KG1 (cell line): ENCODE results near the gene SDF2L1.
A peak's percentile ranks its signal among the peaks of the same experiment; 100 is the strongest.
"Not testable (repeated sequence)": the region's sequence is repeated elsewhere in the genome, so short reads cannot be mapped to it uniquely, and the experiment has no call there.

Source experiments
- DNase-seq: peaks from one replicate; lab custom pipeline; 2025; lab: John Stamatoyannopoulos, UW

SDF2L1 gene

GRCh38 chr22:21636629-21637218, 5.4 kb upstream of the SDF2L1 start:
- DNase-seq: no peak

DNA sequence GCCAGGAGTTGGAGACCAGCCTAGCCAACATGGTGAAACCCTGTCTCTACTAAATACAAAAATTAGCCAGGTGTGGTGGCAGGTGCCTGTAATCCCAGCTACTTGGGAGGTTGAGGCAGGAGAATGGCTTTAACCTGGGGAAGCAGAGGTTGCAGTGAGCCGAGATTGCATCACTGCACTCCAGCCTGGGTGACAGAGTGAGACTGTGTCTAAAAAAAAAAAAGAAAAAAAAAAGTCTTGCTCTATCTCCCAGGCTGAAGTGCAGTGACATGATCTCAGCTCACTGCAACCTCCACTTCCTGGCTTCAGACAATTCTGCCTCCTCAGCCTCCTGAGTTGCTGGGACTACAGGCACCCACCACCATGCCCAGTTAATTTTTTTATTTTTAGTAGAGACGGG, 4.7 kb upstream of the SDF2L1 start:
- DNase-seq: not testable (repeated sequence)

- DNase-seq: no peak
Measured at GRCh38 chr22:21639359-21639758, 2.7 kb upstream of the SDF2L1 start.

GRCh38 chr22:21640810-21641209, 1.3 kb upstream of the SDF2L1 start:
- no peak for DNase-seq

- DNase-seq: no peak
Measured at GRCh38 chr22:21641417-21641788, 699 bp upstream of the SDF2L1 start.

- peak; percentile 46 for DNase-seq
Measured at GRCh38 chr22:21642584-21643448, 714 bp downstream of the SDF2L1 start.

DNA sequence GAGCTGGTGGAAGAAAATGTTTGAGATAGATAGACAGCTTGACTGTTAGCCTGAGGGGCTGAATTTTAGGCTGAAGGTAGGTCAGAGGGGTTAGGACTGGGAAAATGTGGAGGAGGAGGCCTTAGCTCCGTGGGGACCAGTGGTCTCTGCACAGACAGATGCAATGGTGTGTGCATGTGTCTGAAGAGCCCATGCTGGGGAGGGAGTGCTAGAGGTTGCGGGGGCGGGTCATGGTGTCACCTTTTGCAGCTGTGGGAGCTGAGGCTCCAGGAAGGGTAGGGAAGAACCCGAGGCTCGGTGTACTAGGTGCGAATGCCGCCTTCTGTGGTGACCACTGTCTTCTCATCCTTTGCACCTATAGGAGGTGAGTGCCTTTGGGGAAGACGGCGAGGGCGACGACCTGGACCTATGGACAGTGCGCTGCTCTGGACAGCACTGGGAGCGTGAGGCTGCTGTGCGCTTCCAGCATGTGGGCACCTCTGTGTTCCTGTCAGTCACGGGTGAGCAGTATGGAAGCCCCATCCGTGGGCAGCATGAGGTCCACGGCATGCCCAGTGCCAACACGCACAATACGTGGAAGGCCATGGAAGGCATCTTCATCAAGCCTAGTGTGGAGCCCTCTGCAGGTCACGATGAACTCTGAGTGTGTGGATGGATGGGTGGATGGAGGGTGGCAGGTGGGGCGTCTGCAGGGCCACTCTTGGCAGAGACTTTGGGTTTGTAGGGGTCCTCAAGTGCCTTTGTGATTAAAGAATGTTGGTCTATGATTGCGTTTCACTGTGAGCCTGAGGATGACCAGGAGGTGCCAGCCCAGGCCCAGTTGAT, 1.6 kb downstream of the SDF2L1 start:
- no peak for DNase-seq

GRCh38 chr22:21645513-21645912, 3.4 kb downstream of the SDF2L1 start:
- not testable (repeated sequence) for DNase-seq

DNA sequence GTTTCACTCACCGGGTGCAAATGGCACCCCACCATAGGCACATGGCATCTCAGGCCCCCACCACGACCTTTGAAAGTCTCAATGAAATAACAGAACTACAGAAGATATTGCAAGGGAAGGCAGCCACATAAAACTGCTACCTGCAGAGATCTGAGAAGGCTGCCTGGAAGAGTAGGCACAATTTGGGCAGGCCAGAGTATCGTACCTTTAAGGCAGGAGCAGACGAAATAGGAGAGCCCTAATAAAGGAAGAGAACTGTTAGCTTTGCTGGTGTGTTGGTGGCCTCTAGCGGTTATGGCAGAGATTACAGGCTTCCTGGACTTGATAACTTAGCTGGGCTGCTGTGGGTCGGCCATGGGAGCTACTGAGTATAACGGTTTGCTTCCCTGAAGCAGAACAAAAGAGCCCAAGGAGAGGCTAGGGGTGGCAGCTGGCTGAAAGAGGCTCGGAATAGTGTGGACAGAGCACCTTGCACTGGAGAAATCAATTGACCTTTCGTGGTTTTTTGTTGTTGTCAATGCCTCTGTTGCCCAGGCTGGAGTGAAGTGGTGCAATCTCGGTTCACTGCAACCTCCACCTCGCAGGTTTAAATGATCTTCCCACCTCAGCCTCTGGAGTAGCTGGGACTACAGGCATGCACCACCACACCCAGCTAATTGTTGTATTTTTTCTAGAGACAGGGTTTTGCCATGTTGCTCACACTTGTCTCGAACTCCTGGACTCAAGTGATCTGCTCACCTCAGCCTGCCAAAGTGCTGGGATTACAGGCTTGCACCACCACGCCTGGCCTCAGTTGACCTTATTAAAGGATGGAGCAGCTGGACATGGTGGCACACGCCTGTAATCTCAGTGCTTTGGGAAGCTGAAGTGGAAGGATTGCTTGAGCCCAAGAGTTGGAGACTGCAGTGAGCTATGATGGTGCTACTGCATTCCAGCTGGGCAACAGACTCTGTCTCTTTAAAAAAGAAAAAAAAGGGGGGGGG, 4.8 kb downstream of the SDF2L1 start:
- peak; percentile 47 for DNase-seq

DNA sequence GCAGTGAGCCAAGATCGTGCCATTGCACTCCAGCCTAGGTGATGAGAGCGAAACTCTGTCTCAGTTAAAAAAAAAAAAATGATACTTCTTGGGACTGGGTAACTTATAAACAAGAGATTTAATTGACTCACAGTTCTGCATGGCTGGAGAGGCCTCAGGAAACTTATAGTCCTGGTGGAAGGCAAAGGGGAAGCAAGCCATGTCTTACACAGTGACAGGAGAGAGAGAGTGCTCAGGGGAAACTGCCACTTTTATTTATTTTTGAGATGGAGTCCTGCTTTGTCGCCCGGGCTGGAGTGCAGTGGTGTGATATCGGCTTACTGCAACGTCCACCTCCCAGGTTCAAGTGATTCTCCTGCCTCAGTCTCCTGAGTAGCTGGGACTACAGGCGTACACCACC, 8.2 kb downstream of the SDF2L1 start:
- no peak for DNase-seq

DNA sequence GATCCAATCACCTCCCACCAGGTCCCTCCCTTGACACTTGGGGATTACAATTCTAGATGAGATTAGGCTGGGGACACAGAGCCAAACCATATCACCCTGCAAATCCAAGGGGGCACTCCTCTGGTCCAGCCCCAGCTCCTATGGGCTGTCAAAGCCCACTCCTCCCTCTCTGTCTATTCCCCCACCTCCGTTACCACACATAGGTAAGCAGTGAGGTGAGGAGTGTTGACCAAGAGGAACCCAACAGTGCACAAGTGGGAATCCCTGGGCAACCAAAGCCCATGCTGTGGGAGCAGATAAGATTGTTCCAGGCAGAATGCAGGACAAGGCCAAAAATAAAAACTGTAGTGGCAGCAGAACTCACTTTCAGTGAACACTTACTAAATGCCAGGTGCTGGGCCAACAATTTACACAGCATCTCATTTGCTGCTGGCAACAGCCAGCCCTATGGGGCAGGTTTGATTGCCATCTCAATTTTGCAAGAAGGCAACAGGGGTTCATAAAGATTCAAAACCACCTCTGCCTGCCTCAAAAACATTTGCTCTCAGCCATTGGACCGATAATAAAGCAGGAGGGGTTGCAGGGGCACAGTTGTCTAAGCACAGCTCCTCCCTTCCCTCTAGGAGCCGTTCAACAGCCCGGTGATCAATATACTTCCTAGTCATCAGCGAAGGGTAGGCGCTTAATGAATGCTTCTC, 8.9 kb downstream of the SDF2L1 start:
- DNase-seq: no peak

GRCh38 chr22:21651521-21652009, 9.5 kb downstream of the SDF2L1 start:
- no peak for DNase-seq

DNA sequence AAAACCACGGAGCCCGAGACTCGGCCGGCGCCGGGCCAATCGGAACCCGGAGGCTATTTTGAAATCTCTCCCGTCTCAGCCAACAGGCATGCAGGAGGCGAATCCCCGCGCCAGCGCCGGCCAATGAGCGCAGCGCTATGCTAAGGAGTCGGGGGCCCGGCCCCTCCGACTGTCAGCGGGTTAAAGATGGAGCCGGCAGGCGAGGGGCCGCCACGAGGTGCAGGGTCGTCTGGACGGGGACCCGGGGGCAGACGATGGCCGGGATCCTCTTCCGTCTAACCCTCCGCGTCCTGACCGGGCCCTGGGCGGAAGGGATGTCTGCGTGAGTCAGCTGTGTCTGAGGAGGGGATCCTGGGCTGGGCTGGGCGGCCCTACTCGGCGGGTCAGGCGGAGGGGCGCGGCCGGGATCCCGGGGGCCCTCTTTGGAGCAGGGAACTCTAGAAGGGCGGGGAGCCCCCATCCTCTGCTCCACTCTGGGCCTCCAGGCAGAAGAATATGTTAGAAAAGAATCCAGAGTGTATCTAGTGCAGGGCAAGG, 10.0 kb downstream of the SDF2L1 start:
- peak; percentile 80 for DNase-seq

DNA sequence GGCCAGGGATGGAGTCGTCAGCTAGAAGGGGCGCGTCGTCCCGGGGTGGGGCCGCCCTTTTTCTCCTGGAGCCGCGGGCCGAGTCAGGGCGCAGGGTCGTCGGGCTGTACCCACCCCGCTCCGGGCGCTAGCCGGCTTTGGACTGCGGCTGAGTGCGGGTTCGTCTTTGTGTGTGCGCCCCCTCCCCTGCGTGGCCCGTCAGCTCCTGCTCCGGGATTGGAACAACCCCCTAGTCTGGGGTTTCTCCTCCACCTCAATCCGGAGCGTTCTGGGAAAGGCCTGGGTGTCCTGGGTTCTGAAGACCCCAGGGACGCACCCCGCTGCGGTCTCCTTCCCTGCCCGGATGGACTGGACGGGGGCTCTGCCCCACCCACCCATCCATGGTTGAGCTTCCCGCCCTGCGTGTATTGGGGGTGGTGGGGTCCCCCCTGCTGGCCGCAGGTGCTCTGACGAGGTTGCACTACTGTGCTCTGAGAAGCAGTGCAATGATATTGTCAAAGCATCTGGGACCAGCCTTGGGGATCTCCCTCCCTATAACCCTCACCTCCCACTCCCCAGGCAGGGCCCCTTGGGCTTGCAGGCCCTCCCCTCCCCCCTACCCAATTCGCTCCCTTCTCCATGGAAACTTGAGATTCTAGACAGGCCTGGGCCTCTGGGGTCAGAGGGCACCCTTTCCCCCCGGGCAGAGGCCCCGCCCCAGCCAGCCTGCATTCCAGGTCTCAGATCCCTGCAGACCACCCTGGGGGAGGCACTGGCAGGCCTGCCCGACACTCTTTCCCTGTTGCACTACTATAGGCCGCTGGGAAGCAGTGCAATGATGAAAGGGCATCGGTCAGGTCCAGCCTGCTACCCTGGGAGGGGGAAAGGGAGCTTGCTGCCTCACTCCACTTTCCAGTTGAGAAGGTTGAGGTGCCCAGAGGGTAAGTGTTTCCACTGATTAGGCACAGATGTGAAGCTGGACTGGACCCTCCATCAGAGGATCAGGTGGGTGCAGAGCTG, 10.7 kb downstream of the SDF2L1 start:
- no peak for DNase-seq

GRCh38 chr22:21657020-21657359, 14.9 kb downstream of the SDF2L1 start:
- no peak for DNase-seq

DNA sequence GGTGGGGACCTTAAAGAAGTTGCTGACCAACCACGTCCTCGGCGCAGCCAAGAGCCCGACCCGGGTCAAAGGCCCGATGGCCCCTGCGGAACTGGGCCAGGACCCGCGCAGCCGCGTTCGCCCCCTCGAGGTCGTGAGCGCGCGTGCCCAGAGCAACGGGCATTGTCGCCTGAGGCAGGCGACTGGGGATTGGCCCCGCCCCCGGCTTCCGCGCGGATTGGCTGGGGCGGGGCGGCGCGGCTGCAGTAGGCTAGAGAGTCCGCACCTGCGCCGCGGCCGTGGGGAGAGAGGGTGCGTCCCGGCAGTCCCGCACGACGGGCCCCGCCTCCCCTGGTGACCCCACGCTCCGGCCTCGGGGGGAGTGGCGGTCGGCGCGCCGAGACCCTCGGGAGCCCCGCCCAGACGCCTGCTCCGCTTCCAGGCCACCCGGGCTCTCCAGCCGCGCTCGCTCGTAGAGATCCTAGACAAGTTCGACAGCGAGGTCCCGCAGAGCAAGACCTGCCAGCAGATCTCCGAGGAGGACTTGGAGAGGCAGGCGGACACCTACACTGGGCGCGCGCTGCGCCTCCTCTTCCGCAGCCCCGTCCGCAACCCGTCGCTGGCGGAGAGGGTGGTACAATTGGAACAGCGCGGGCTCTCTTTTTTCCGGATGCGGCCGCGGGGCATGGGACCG, 15.4 kb downstream of the SDF2L1 start:
- peak; percentile 80 for DNase-seq

DNA sequence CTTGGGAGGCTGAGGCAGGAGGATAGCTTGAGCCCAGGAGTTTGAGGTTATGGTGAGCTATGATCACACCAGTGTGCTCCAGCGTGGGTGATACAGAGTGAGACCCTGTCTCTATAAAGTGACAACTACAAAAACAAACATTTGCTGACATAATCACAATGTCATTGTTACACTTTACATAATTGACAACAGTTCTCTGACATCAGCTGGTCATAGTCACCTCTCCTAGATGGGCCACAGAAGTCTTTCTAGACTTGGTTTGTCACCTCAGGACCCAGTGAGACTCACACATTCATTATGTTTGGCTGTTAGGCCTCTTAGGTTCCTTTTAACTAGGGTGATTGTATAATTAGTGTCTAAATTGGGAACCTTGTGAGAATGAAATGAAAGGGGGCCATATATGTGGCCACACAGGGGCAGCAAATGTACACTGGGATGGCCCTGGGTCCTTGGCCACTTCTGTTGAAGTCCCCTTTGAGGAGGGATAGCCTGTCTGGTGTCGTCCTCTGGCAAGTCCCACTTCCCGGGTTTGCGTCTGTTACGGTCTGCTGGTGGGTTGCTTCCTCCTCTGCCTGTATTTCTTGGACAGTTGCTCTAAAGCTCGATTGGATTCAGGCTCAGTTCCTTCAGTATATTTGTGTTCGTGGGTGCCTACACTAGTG, 17.9 kb downstream of the SDF2L1 start:
- DNase-seq: no peak

- no peak for DNase-seq
Measured at GRCh38 chr22:21660904-21661303, 18.8 kb downstream of the SDF2L1 start.
